ENCODE data around the gene DONSON.
"Not testable (repeated sequence)": the region's sequence is repeated elsewhere in the genome, so short reads cannot be mapped to it uniquely, and the experiment has no call there.

DONSON gene

GRCh38 chr21:33578214-33578613 is 10.3 kb downstream of the DONSON start:
- DNase-seq (ENCODE audit: insufficient read length, low spot score) (no peak), FAIRE-seq (peak; percentile 57)
- TF ChIP-seq POLR2A (IDR thresholded peaks at IDR 0.05; ENCODE audit: low read depth, low read length): no peak

- peak; percentile 81 for FAIRE-seq
- not testable (repeated sequence) for DNase-seq (ENCODE audit: insufficient read length, low spot score)
Measured at GRCh38 chr21:33576741-33577141, 11.7 kb downstream of the DONSON start.

GRCh38 chr21:33572350-33572749 is 16.1 kb downstream of the DONSON start:
- FAIRE-seq: no peak
- TF ChIP-seq POLR2A (IDR thresholded peaks at IDR 0.05; ENCODE audit: low read depth, low read length): no peak
- no peak for DNase-seq (ENCODE audit: insufficient read length, low spot score)

- DNase-seq (ENCODE audit: insufficient read length, low spot score) (no peak), FAIRE-seq (peak; percentile 6)
- TF ChIP-seq POLR2A (IDR thresholded peaks at IDR 0.05; ENCODE audit: low read depth, low read length): no peak
Measured at GRCh38 chr21:33569991-33570390, 18.5 kb downstream of the DONSON start.

GRCh38 chr21:33568448-33568847 is 20.0 kb downstream of the DONSON start:
- FAIRE-seq: no peak
- no peak for TF ChIP-seq POLR2A (IDR thresholded peaks at IDR 0.05; ENCODE audit: low read depth, low read length)
- no peak for DNase-seq (ENCODE audit: insufficient read length, low spot score)

GRCh38 chr21:33567914-33568313 is 20.6 kb downstream of the DONSON start:
- no peak for TF ChIP-seq POLR2A (IDR thresholded peaks at IDR 0.05; ENCODE audit: low read depth, low read length)
- no peak for DNase-seq (ENCODE audit: insufficient read length, low spot score)
- FAIRE-seq: no peak

- TF ChIP-seq POLR2A (IDR thresholded peaks at IDR 0.05; ENCODE audit: low read depth, low read length): no peak
- FAIRE-seq: peak; percentile 61
- no peak for DNase-seq (ENCODE audit: insufficient read length, low spot score)
Measured at GRCh38 chr21:33566514-33566913, 22.0 kb downstream of the DONSON start.

- peak; percentile 69 for FAIRE-seq
- no peak for TF ChIP-seq POLR2A (IDR thresholded peaks at IDR 0.05; ENCODE audit: low read depth, low read length)
- no peak for DNase-seq (ENCODE audit: insufficient read length, low spot score)
Measured at GRCh38 chr21:33562389-33562788, 26.1 kb downstream of the DONSON start.

GRCh38 chr21:33561373-33561772 is 27.1 kb downstream of the DONSON start:
- DNase-seq (ENCODE audit: insufficient read length, low spot score) (no peak), FAIRE-seq (peak; percentile 61)
- TF ChIP-seq POLR2A (IDR thresholded peaks at IDR 0.05; ENCODE audit: low read depth, low read length): no peak

- no peak for DNase-seq (ENCODE audit: insufficient read length, low spot score)
- FAIRE-seq: peak; percentile 81
- TF ChIP-seq POLR2A (IDR thresholded peaks at IDR 0.05; ENCODE audit: low read depth, low read length): no peak
Measured at GRCh38 chr21:33560965-33561364, 27.5 kb downstream of the DONSON start.

- FAIRE-seq (peak; percentile 67), DNase-seq (ENCODE audit: insufficient read length, low spot score) (no peak)
- TF ChIP-seq POLR2A (IDR thresholded peaks at IDR 0.05; ENCODE audit: low read depth, low read length): no peak
Measured at GRCh38 chr21:33559813-33560212, 28.7 kb downstream of the DONSON start.

- FAIRE-seq (peak; percentile 11), DNase-seq (ENCODE audit: insufficient read length, low spot score) (no peak)
- no peak for TF ChIP-seq POLR2A (IDR thresholded peaks at IDR 0.05; ENCODE audit: low read depth, low read length)
Measured at GRCh38 chr21:33558777-33559421, 29.6 kb downstream of the DONSON start.

- TF ChIP-seq POLR2A (IDR thresholded peaks at IDR 0.05; ENCODE audit: low read depth, low read length): no peak
- FAIRE-seq (no peak), DNase-seq (ENCODE audit: insufficient read length, low spot score) (no peak)
Measured at GRCh38 chr21:33557447-33557846, 31.0 kb downstream of the DONSON start.

- no peak for TF ChIP-seq POLR2A (IDR thresholded peaks at IDR 0.05; ENCODE audit: low read depth, low read length)
- FAIRE-seq (no peak), DNase-seq (ENCODE audit: insufficient read length, low spot score) (no peak)
Measured at GRCh38 chr21:33554982-33555344, 33.5 kb downstream of the DONSON start.

- FAIRE-seq (no peak), DNase-seq (ENCODE audit: insufficient read length, low spot score) (no peak)
- TF ChIP-seq POLR2A (IDR thresholded peaks at IDR 0.05; ENCODE audit: low read depth, low read length): no peak
Measured at GRCh38 chr21:33554236-33554981, 34.1 kb downstream of the DONSON start.
